SK-N-SH (cell line): ENCODE results near the gene RFTN1.

Source experiments
- CHD2 ChIP-seq: fragments of 150-350 bp; IDR thresholded peaks from 2 replicates; pipeline ENCODE4 v1.6.1; 2018; ENCODE audit warnings: low read length; ENCODE audit not compliant: partially characterized antibody
- CTCF ChIP-seq: fragments of 200-600 bp; sonication (generic); IDR thresholded peaks from 2 replicates; pipeline ENCODE4 v1.6.1; 2017; ENCODE audit warnings: antibody characterized with exemption, mild to moderate bottlenecking, moderate library complexity
- GABPA ChIP-seq: IDR thresholded peaks from 2 replicates; pipeline ENCODE4 v1.4.0; 2012; ENCODE audit warnings: low read depth, mild to moderate bottlenecking
- MAX ChIP-seq: IDR thresholded peaks from 2 replicates; pipeline ENCODE4 v1.4.0; 2012; ENCODE audit warnings: low read depth
- MXI1 ChIP-seq: IDR thresholded peaks from 2 replicates; pipeline ENCODE4 v1.6.1; 2012; ENCODE audit warnings: mild to moderate bottlenecking, low read depth, low read length, improper control_type of control experiment
- PBX3 ChIP-seq: IDR thresholded peaks from 2 replicates; pipeline ENCODE4; 2012
- POLR2AphosphoS5 ChIP-seq: IDR thresholded peaks from 2 replicates; pipeline ENCODE4 v1.6.1; 2012; ENCODE audit warnings: low read depth, low read length
- RAD21 ChIP-seq: IDR thresholded peaks from 2 replicates; pipeline ENCODE4 v1.6.1; 2012; ENCODE audit warnings: mild to moderate bottlenecking, low read length
- RCOR1 ChIP-seq: fragments of 150-350 bp; IDR thresholded peaks from 2 replicates; pipeline ENCODE4 v1.6.1; 2017; ENCODE audit warnings: antibody characterized with exemption, low read length
- REST ChIP-seq: IDR thresholded peaks from 2 replicates; pipeline ENCODE4 v1.6.1; 2012; ENCODE audit warnings: mild to moderate bottlenecking, low read depth, low read length, moderate library complexity
- YY1 ChIP-seq: IDR thresholded peaks from 2 replicates; pipeline ENCODE4 v1.4.0; 2012; ENCODE audit warnings: low read depth, mild to moderate bottlenecking

GRCh38 chr3:16514755-16515353 is 1.4 kb upstream of the RFTN1 start:
- TF ChIP-seq PBX3 (no peak), CTCF (no peak), POLR2AphosphoS5 (no peak), REST (no peak), MAX (no peak), CHD2 (no peak), YY1 (no peak), RCOR1 (no peak), GABPA (no peak), RAD21 (no peak), MXI1 (no peak)
